Kidney tubule cell (primary cell): ENCODE data around the gene TRIM5.
"Not testable (repeated sequence)": the region's sequence is repeated elsewhere in the genome, so short reads cannot be mapped to it uniquely, and the experiment has no call there.

Experiments used
- DNase-seq: peaks from one replicate; pipeline ENCODE4 v3.0.0-alpha.2; 2018; ENCODE audit warnings: low spot score

Gene TRIM5

GRCh38 chr11:5684646-5685362 is at the start of gene TRIM5:
Gene TRIM5 (minus strand): TSS chr11:5685074. CDS start chr11:5680177, 4,897 bp downstream.
- peak; percentile 96 for DNase-seq

GRCh38 chr11:5727691-5728090 is 42.8 kb upstream of the TRIM5 start:
- no peak for DNase-seq

- DNase-seq, result no peak
These were observed 41.5 kb upstream of the TRIM5 start for GRCh38 chr11:5726351-5726750.

- DNase-seq, result no peak
These were observed 37.7 kb upstream of the TRIM5 start for GRCh38 chr11:5722622-5723021.

GRCh38 chr11:5719703-5720495 is 35.0 kb upstream of the TRIM5 start:
- no peak for DNase-seq

- not testable (repeated sequence) for DNase-seq
These were observed 31.6 kb upstream of the TRIM5 start for GRCh38 chr11:5716518-5716917.

- DNase-seq, result no peak
These were observed 28.8 kb upstream of the TRIM5 start for GRCh38 chr11:5713695-5714094.

GRCh38 chr11:5712507-5712906 is 27.6 kb upstream of the TRIM5 start:
- peak; percentile 26 for DNase-seq

GRCh38 chr11:5705688-5706087 is 20.8 kb upstream of the TRIM5 start:
- peak; percentile 22 for DNase-seq

- DNase-seq, result no peak
These were observed 19.1 kb upstream of the TRIM5 start for GRCh38 chr11:5703741-5704536.

GRCh38 chr11:5701055-5701577 is 16.2 kb upstream of the TRIM5 start:
- DNase-seq, result no peak

- DNase-seq, result no peak
These were observed 15.7 kb upstream of the TRIM5 start for GRCh38 chr11:5700421-5701054.

- DNase-seq, result no peak
These were observed 13.4 kb upstream of the TRIM5 start for GRCh38 chr11:5698281-5698680.

- DNase-seq, result no peak
These were observed 11.3 kb upstream of the TRIM5 start for GRCh38 chr11:5696210-5696609.

- DNase-seq, result no peak
These were observed 10.7 kb upstream of the TRIM5 start for GRCh38 chr11:5695580-5695979.

GRCh38 chr11:5694642-5695041 is 9.8 kb upstream of the TRIM5 start:
- DNase-seq, result no peak

- no peak for DNase-seq
These were observed 7.1 kb upstream of the TRIM5 start for GRCh38 chr11:5691964-5692361.

GRCh38 chr11:5691238-5691963 is 6.5 kb upstream of the TRIM5 start:
- not testable (repeated sequence) for DNase-seq

- peak; percentile 3 for DNase-seq
These were observed 5.9 kb upstream of the TRIM5 start for GRCh38 chr11:5690736-5691135.

- DNase-seq, result peak; percentile 17
These were observed 5.3 kb upstream of the TRIM5 start for GRCh38 chr11:5690216-5690615.

- DNase-seq, result peak; percentile 70
These were observed 4.7 kb upstream of the TRIM5 start, which contains the start of gene TRIM22 for GRCh38 chr11:5689551-5689983. Gene TRIM22 (plus strand): TSS chr11:5689790. CDS start chr11:5696233, 6,443 bp downstream.
